Stimulated activated CD4-positive, alpha-beta T cell treated with anti-CD3 and anti-CD28 coated beads, Interleukin-1b, Interleukin-23, amount 100 ng/mL, for 1 hour (primary cell): Measurements from ENCODE around the gene SOX12.
"Not testable (repeated sequence)": the region's sequence is repeated elsewhere in the genome, so short reads cannot be mapped to it uniquely, and the experiment has no call there.

Experiments used
- DNase-seq, 2 donors: peaks; one replicate each; pipeline ENCODE4 v3.0.0-alpha.2; 2020; ENCODE audit warnings: low read depth in 2 of 2

SOX12 gene

GRCh38 chr20:328975-329695, 3.8 kb downstream of the SOX12 start:
- DNase-seq: no peak

- DNase-seq: no peak
Measured at GRCh38 chr20:329851-330232, 4.5 kb downstream of the SOX12 start.

GRCh38 chr20:330233-331149, 5.1 kb downstream of the SOX12 start:
- DNase-seq: no peak

GRCh38 chr20:334578-334977, 9.2 kb downstream of the SOX12 start:
- no peak for DNase-seq

- DNase-seq: not testable (repeated sequence)
Measured at GRCh38 chr20:336040-336439, 10.7 kb downstream of the SOX12 start.

GRCh38 chr20:341682-342081, 16.3 kb downstream of the SOX12 start:
- no peak for DNase-seq

GRCh38 chr20:343107-343506, 17.8 kb downstream of the SOX12 start:
- no peak for DNase-seq

GRCh38 chr20:346033-346639, 20.8 kb downstream of the SOX12 start:
- DNase-seq: no peak

- no peak for DNase-seq
Measured at GRCh38 chr20:346640-347316, 21.4 kb downstream of the SOX12 start, which contains the start of gene NRSN2. Gene NRSN2, plus strand, starts transcription at chr20:347111. Its CDS starts 2,533 bp downstream, at chr20:349644.

GRCh38 chr20:347317-347639, 21.9 kb downstream of the SOX12 start:
- no peak for DNase-seq

- DNase-seq: no peak
Measured at GRCh38 chr20:347640-348484, 22.5 kb downstream of the SOX12 start.

GRCh38 chr20:348972-349841, 23.9 kb downstream of the SOX12 start:
- DNase-seq: no peak

GRCh38 chr20:353166-353565, 27.8 kb downstream of the SOX12 start:
- no peak for DNase-seq

- DNase-seq: peak; percentile 57 to 62
Measured at GRCh38 chr20:354298-354977, 29.1 kb downstream of the SOX12 start.

- DNase-seq: not testable (repeated sequence)
Measured at GRCh38 chr20:356154-356553, 30.8 kb downstream of the SOX12 start.

GRCh38 chr20:356745-357144, 31.4 kb downstream of the SOX12 start:
- DNase-seq: no peak

- no peak for DNase-seq
Measured at GRCh38 chr20:358891-359555, 33.7 kb downstream of the SOX12 start.

GRCh38 chr20:361561-361960, 36.2 kb downstream of the SOX12 start:
- DNase-seq: no peak
